Stimulated activated CD4-positive, alpha-beta T cell treated with anti-CD3 and anti-CD28 coated beads, Interleukin-15, amount 100 ng/mL, for 24 hours (primary cell): Measurements from ENCODE around the gene CFAP206.
A peak's percentile ranks its signal among the peaks of the same experiment; 100 is the strongest.

Source experiments
- DNase-seq: peaks from one replicate; pipeline ENCODE4 v3.0.0-alpha.2; 2020

Gene CFAP206

DNA sequence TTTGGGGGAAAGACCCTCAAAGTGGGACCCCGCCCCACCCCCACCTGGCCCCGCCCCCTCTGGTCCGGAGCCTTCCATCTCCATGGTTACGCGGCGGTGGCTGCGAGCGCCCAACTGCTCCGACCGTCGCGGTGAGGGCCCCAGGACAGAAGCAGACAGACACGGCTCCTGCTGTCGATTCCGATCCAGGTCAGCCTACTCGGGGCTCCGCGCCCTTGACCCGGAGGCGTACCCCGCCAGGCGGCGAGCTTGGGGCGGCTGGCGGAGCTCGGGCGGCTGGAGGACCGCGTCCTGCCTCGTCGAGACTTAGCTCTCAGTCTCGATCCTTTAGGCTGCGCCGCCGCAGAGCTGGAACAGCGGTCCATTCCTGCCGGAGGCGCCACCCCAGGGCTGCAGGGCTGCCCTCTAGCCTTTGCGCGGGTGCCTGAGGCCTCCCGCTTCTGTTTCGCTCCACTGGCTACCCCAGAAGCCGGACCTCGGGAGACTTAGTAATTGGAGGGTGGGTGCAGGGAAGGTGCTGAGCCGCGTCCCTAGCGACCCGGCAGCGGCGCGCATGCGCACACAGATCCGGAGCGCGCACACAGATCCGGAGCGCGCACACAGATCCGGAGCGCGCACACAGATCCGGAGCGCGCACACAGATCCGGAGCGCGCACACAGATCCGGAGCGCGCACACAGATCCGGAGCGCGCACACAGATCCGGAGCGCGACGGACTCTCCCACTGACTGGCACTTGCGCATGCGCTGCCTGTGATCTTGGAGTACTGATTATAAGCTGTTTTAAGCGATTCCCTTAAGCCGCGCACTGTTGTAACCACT, at the start of gene CFAP206:
TSS of gene CFAP206 (plus strand) at position 72 of the 820 bp plus-strand sequence. CDS start 1,868 bp downstream, outside the sequence.
- DNase-seq = peak; percentile 85

DNA sequence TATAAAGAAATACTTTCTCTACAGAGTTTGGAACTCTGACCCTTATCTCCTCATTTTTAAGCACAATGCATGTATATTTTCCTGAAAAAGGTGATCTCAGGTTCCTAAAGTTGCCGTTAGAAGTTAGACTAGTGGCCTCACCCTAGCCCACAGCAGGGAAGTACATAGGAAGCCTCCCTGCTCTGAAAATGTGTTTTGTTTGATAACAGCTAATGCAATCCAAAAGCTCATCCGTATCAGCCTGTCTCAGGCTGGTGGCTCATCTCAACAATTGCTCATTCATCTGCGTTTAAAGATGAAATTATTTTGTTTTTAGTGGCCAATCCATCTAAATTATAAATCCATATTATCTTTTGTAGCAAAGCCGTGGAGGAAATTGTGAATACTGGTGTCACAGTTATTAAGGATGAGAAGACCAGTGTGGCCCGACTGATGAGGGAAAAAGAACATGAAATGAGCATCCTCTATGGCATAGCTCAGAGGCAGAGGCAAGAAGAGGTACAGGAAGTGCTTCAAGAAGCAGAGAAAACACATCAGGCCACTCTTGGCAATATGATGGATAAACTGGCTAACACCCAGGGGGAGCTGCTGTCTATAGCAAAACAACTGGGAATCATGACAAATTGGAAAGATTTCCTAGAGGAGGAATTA, 43.0 kb upstream of the CFAP206 start:
- DNase-seq = no peak

DNA sequence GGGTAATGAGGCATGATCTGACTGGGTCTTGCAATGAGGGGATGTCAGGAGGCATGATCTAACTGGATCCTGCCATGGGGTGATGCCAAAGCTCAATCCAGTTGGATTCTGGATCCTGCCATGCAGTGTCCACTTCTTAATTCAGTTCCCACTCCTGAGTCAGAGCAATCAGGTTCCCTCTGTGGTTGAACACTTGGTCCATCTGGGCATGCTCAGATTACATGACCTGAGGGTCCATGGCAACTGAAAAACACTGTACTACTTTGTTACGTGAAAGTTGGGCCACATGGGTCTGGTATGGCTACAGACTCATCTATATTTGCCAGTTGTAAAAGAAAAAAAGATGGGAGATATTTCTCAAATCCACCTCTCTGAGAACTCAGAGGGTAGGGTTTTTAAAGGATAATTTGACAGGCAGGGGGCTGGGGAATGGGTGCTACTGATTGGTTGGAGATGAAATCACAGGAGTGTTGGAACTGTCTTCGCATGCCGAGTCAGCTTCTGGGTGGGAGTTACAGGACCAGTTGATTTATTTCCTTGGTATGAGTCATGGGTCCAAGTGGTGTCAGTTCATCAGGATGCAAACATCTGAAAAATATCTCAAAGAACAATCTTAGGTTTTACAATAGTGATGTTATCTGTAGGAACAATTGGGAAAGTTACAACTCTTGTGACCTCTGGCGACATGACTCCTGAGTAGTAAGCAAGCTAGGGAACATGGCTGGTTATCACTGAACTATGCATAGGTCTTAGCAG, 41.5 kb upstream of the CFAP206 start:
- no peak for DNase-seq

DNA sequence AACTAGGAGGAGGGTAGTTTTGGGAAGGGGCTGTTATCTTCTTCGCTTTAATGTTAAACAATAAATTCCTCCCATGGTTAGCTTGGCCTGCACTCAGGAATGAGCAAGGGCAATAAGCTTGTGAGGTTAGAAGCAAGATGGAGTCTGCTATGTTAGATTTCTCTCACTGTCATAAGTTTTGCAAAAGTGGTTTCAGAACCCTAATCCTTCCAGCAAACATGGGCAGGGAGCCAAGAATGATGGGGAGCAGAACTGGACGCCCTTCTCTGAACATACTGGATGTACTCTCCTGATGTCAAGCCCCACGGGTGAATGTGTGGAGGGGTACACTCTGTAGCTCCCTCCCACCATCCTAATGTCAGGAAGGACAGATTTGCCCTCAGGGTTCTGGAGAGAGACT, 40.9 kb upstream of the CFAP206 start:
- DNase-seq = no peak

GRCh38 chr6:87373377-87373776, 34.4 kb upstream of the CFAP206 start:
- no peak for DNase-seq

GRCh38 chr6:87375315-87375714, 32.5 kb upstream of the CFAP206 start:
- no peak for DNase-seq

GRCh38 chr6:87376643-87377042, 31.1 kb upstream of the CFAP206 start:
- DNase-seq = no peak

- DNase-seq = no peak
Observed at GRCh38 chr6:87378947-87379346, 28.8 kb upstream of the CFAP206 start.

- DNase-seq = no peak
Observed at GRCh38 chr6:87382861-87383260, 24.9 kb upstream of the CFAP206 start.

DNA sequence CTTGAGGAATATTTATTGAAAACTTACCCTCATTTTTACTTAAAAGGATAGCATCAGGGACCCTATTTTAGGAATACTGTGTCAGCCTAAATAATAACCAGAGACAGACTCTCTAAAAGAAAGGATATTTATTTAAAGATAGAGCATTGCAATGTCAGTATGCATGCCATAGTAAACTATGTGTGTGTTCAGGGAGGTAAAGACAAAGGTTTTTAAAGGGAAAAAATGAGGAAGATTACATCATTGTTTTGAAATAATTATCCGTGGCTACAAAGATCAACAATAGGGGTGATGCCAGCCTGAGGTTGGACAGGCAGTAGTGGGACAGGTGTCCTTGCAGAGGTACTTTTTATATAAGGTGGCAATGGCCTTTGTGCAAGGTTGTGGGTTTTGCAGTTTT, 23.7 kb upstream of the CFAP206 start:
- DNase-seq = no peak

DNA sequence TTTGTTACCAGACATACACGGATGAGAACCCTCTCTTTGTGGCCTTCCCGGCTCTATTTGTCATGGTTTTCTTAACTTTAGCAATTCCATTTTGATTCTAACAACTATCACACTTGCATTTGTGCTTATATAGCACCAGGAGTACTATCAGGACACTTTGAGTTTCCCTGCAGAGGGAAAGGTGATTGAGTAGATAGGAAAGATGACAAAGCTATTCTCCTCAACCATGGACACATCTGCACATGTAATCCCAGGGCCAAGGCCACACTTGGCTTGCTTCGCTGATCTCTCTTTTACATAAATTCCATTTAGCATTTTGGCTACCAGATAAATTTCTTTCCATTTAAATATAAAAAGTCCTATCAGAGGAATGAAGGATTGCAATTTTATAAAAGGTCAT, 23.3 kb upstream of the CFAP206 start:
- DNase-seq = no peak

DNA sequence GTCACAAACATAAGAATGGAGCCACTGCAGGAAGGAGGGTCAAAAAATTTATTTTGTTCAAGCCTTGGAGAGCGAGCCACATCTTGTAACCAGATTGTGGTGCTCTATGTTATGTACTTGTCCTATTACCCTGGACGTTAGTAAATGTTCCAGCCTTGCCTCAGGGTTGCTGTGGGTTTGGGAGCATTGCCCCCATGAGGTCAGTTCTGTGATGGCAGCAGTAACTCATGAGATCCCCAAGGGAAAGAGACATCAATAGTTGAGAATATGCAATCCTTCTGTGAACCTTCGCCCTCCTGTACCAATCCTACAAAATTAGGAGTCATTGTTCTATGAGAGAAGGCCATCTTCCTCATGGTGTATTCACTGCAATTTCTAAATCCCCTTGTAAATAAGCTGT, 16.4 kb upstream of the CFAP206 start:
- no peak for DNase-seq

GRCh38 chr6:87393026-87393622, 14.6 kb upstream of the CFAP206 start:
- DNase-seq = peak; percentile 29

- DNase-seq = no peak
Observed at GRCh38 chr6:87395431-87395830, 12.3 kb upstream of the CFAP206 start.

DNA sequence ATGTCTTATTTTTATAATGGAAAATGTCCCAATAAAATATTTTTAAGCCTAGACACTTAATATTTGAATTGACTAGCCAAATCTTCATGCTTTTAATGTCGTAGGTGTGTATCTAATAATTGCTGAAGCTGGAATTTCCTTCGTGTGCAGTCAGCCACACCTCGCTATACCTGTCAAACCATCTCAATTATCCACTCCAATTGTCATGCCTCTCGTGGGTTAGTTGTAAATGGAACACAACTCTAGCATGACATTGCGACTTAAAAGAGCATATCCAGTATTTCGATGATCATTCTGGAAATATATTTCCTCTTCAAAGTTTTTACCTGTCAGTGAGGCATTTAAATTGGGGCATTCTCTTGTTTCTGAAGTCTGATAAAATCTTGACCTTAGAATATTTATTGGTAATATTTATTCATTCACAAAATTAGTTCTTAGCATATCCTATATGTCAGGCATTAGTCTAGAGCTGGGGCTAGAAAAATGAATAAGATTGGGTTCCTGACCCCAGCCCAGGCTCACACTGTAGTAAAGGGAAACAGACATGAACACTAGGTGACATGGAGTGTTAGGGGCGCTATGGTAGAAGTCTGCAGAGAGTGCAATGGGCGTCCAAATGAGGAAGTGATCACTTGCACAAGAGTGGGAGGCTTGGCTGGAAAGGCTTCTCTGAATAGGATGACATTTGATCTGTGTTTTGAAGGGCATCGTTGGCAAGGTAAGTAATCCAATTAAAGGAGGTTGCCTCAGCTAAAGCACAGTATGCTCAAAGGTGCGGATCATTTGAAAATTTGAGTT, 11.0 kb upstream of the CFAP206 start:
- DNase-seq = no peak

- DNase-seq = no peak
Observed at GRCh38 chr6:87397656-87398055, 10.1 kb upstream of the CFAP206 start.

- DNase-seq = no peak
Observed at GRCh38 chr6:87401832-87402231, 5.9 kb upstream of the CFAP206 start.

GRCh38 chr6:87407561-87407900, 241 bp upstream of the CFAP206 start:
- no peak for DNase-seq

GRCh38 chr6:87408721-87409155, 966 bp downstream of the CFAP206 start:
- DNase-seq = no peak

DNA sequence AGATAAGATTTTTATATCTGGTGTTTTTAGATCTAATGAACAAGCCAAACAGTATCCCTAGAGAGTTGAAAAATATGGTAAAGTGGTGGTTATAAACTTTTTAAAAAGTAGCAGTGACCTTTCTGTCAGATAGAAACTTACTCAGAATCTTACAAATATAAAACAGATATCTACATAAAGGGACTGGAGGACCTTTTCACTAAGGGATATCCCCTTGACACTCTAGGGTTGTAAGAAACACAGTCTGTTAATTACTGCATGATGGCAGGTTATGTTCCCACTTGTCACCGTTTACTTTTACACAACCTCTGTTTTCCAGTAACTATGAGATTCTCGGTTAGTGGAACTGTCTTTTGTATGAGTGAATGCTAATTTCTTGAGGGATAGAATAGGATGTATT, 11.5 kb downstream of the CFAP206 start:
- DNase-seq = no peak

- no peak for DNase-seq
Observed at GRCh38 chr6:87420360-87420759, 12.6 kb downstream of the CFAP206 start.

DNA sequence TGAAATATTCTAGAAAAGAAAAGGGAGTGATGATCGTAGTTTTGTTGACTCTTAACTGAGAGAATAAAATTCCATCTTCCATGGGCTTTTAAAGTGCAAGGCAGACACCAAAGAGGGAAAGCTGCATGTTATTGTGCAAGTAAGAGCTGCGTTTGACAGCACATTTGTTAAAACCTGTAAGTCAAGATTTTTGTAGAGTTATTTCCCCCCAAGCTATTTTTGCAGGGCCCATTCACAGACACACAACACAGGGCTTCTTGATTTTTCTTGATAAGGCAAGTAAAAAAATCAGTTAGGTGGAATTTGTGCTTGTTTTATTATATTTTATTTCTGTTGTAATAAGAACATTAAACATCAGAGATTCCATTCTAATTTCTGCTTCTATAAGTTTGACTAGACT, 13.8 kb downstream of the CFAP206 start:
- DNase-seq = no peak

DNA sequence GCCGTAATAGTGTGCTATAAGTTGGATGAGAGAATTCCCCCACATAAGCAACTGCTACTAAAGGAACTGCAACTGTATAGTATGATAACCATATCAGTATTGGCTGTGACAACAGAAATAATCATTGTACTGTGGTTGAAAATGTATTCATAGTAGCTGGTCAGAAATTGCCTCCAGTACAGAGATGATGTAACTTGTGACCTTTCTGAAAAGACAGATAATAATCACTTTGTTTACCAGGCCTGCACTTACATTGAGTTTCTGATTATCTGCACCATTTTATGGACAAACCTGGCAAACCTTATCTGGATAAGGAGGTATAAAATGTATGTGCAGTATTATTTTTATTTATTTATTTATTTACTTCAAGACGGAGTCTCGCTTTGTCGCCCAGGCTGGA, 19.0 kb downstream of the CFAP206 start:
- no peak for DNase-seq
